Tibial artery (tissue), 4 donors: ENCODE measurements around the gene SLC29A3.

Source experiments
- DNase-seq, 2 donors: peaks; one replicate each; pipeline ENCODE4 v3.0.0-alpha.2; 2019
- H3K27ac ChIP-seq, 2 donors: fragments of 200-600 bp; sonication (generic) in 1 of 2; 1 replicate in 1 of 2; 2 replicates in 1 of 2; pipeline ENCODE4 v1.5.1; 2018 to 2019; ENCODE audit warnings: mild to moderate bottlenecking in 1 of 2
- H3K27me3 ChIP-seq, 2 donors: fragments of 200-600 bp; sonication (generic) in 1 of 2; one replicate each; pipeline versions ENCODE4 v1.5.1 to v1.6.0; 2016 to 2019
- H3K36me3 ChIP-seq, 3 donors: fragments of 200-600 bp; sonication (generic) in 2 of 3; one replicate each; pipeline ENCODE4 v1.5.1; 2016 to 2019; ENCODE audit warnings: mild to moderate bottlenecking in 2 of 3
- H3K4me1 ChIP-seq, 4 donors: fragments of 200-600 bp; sonication (generic) in 2 of 4; 1 replicate in 3 of 4; 2 replicates in 1 of 4; pipeline ENCODE4 v1.5.1; 2016 to 2019
- H3K4me3 ChIP-seq, 2 donors: fragments of 200-600 bp; sonication (generic) in 1 of 2; 1 replicate in 1 of 2; 2 replicates in 1 of 2; pipeline ENCODE4 v1.5.1; 2018 to 2019; ENCODE audit warnings: mild to moderate bottlenecking in 2 of 2
- H3K9me3 ChIP-seq, 3 donors: fragments of 200-600 bp; sonication (generic) in 1 of 3; one replicate each; pipeline ENCODE4 v1.5.1; 2016 to 2019
- intact Hi-C: fragments of 100-400 bp; cut with DNase I; formaldehyde crosslinking; loops from one replicate; pipeline ENCODE4 v1.15.0; 2023; ENCODE audit warnings: low total_unique reads
- TF ChIP-seq, protein P1 (sequence below), 2 experiments: fragments of 200-600 bp in 1 of 2; fragments of 450-650 bp in 1 of 2; IDR thresholded peaks; one replicate each; pipeline ENCODE4 v1.5.1; 2017 to 2019; ENCODE audit warnings: antibody characterized with exemption in 2 of 2, mild to moderate bottlenecking in 1 of 2, moderate library complexity in 1 of 2

Gene SLC29A3

DNA sequence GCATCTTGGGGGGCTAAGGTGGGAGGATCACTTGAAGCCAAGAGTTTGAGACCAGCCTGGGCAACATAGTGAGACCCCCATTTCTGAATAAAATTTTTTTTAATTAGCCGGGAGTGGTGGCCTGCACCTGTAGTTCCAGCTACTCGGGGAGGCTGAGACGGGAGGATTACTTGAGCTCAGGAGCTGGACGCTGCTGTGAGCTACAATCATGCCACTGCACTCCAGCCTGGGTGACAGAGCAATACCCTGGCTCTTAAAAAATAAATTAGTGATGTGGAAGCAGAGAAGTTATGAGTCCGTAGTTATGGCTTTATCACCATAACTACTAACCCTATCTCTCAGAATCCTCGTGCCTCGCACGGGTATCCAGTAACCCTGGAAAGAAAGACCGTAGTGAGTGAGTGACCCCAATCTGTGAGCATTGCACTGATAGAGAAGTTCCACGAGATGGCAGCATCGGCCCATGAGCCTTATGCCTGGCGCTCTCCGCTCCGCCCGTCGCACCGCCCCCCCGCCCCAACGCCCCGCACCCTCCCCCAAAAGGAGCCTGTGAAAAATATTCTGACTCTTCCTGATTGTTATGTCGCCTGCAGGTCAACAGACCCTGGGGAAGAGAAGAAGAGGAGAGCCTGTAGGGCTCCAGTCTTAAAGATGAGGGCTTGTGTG lies 4.9 kb upstream of the SLC29A3 start:
- no peak overlapping the region for H3K27ac ChIP-seq
- H3K36me3 ChIP-seq, result no peaks in the 10 kb centered on the region
- peaks cover 0 to 22% (median 10%) of the 10 kb centered on the region in 4 donors for H3K4me1 ChIP-seq
- TF ChIP-seq, protein P1, sequence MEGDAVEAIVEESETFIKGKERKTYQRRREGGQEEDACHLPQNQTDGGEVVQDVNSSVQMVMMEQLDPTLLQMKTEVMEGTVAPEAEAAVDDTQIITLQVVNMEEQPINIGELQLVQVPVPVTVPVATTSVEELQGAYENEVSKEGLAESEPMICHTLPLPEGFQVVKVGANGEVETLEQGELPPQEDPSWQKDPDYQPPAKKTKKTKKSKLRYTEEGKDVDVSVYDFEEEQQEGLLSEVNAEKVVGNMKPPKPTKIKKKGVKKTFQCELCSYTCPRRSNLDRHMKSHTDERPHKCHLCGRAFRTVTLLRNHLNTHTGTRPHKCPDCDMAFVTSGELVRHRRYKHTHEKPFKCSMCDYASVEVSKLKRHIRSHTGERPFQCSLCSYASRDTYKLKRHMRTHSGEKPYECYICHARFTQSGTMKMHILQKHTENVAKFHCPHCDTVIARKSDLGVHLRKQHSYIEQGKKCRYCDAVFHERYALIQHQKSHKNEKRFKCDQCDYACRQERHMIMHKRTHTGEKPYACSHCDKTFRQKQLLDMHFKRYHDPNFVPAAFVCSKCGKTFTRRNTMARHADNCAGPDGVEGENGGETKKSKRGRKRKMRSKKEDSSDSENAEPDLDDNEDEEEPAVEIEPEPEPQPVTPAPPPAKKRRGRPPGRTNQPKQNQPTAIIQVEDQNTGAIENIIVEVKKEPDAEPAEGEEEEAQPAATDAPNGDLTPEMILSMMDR (IDR thresholded peaks at IDR 0.05), result peak; percentile 74 to 95
- H3K27me3 ChIP-seq, result peaks cover 0 to 3% of the 10 kb centered on the region in 2 donors
- H3K4me3 ChIP-seq, result peak overlapping the region in 1 of 2 donors; percentile 20
- H3K9me3 ChIP-seq, result no peaks in the 10 kb centered on the region
- no peak for DNase-seq
- intact Hi-C loops, result loop anchor here (5.0 to 10.0 kb wide), 2 partner anchors 381 to 578 kb away; no protein-coding TSS in a partner anchor

DNA sequence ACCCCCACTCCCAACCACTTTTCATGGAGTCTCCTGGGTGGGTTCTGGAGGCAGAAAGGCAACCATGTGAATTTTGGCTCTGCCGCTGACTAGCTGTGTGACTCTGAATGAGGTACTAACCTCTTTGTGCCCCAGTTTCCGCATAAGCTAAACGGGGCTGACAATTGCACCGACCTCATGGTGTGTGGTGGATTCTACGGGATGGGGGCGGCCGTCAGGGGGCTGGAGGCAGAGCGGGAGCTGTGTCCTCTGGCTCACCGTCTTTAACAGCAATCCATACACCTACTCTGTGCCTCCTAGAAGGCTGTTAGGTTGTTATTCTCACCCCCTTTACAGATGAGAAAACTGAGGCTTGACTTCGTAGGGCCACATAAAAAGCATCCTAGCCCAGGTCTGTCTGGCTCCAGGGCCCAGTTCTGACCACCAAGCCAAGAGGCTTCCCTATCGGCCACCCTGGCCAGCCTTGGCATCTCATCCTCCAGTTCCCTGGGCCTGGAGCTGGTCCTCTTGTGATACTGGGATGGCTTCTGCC lies 4.3 kb upstream of the SLC29A3 start:
- peaks cover 0 to 24% (median 12%) of the 10 kb centered on the region in 4 donors for H3K4me1 ChIP-seq
- TF ChIP-seq, protein P1 (IDR thresholded peaks at IDR 0.05), result no peak
- intact Hi-C loops, result loop anchor here (5.0 to 10.0 kb wide), 4 partner anchors 258 to 578 kb away; no protein-coding TSS in a partner anchor
- H3K27ac ChIP-seq, result no peak overlapping the region
- DNase-seq, result no peak
- no peaks in the 10 kb centered on the region for H3K9me3 ChIP-seq
- H3K4me3 ChIP-seq, result peak overlapping the region in 1 of 2 donors; percentile 20
- H3K27me3 ChIP-seq, result no peaks in the 10 kb centered on the region
- H3K36me3 ChIP-seq, result no peaks in the 10 kb centered on the region

DNA sequence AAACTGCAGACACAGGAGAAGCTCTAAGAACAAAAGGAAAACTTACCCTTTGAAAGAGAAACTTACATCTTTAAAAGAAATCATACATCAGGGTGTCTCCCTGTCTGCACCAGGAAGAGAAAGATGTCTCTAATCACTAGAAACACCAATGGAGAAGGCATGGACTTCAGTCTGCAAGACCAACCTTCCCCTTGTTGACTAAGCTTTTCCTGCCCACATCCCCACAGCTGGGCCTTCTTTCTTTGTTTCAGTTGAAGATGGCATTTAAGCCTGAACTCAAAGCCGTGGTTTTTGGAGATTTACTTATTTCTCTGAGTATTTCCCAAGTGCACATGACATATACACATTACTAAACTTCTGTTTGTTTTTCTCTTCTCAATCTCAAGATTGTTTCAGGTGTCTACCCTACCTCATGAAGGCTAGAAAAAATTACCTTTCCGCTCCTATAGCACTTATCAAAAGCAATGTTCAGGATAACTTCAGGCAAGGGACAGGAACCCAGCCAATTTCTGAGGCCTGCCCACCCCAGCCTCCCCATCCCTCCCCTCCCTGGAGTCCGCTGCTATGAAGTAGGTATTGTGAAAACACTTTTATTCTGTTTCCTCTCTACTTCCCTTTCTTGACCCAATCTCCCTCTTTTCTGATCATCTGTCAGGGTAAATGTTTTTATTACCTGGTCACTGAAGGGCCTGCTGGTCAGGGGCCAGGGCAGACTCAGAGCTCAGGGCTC lies 2.8 kb upstream of the SLC29A3 start:
- Histone ChIP-seq H3K9me3 (no peaks in the 10 kb centered on the region), H3K27me3 (no peaks in the 10 kb centered on the region), H3K4me1 (peaks cover 0 to 34% (median 17%) of the 10 kb centered on the region in 4 donors), H3K27ac (no peak overlapping the region), H3K36me3 (no peaks in the 10 kb centered on the region), H3K4me3 (no peak overlapping the region)
- intact Hi-C loops, result loop anchor here (5.0 to 10.0 kb wide), 3 partner anchors 256 to 496 kb away; no protein-coding TSS in a partner anchor
- DNase-seq, result no peak
- TF ChIP-seq, protein P1 (IDR thresholded peaks at IDR 0.05), result no peak

DNA sequence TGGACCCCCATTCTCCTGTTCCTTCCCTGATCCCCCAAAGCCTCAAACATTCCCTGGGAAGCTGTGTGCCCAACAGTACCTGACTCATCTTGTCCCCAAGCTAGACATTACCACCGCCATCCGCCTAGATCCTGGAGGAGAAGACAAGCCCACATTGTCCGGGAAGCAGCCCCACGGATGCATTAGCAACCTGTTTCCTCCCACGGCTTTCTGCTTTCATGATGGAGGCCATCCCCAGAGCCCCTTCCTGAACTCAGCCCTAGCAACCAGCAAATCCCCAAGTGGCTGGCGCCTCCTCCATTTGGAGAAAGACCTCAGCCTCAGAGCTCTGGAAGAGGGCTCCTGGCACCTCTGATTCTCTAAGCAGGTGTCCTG lies 2.3 kb upstream of the SLC29A3 start:
- no peak overlapping the region for H3K4me3 ChIP-seq
- no peaks in the 10 kb centered on the region for H3K27me3 ChIP-seq
- H3K27ac ChIP-seq, result no peak overlapping the region
- intact Hi-C loops, result loop anchor here (5.0 to 10.0 kb wide), 3 partner anchors 256 to 496 kb away; no protein-coding TSS in a partner anchor
- no peaks in the 10 kb centered on the region for H3K9me3 ChIP-seq
- TF ChIP-seq, protein P1 (IDR thresholded peaks at IDR 0.05), result no peak
- no peak for DNase-seq
- peaks cover 0 to 34% (median 17%) of the 10 kb centered on the region in 4 donors for H3K4me1 ChIP-seq
- no peaks in the 10 kb centered on the region for H3K36me3 ChIP-seq

DNA sequence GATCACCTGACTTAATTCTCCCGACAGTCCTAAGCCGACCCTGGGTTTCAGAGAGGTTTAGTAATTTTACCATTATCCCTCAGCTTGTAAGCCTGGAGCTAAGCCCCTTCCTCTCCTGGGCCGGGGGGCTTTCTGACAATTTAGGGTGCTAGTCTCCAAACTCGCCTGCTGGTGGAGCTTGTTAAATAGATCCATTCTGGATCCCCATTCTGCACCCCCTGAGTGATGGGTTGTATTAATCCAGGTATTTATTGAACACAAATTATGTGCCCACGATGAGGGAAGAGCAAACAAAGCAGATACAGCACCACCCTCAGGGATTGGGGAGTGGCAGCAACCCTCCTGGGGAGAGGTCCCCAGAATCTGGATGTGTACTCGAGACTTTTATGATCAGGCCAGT lies 1.3 kb upstream of the SLC29A3 start:
- Histone ChIP-seq H3K4me3 (no peak overlapping the region), H3K9me3 (no peaks in the 10 kb centered on the region), H3K4me1 (peaks cover 0 to 32% (median 17%) of the 10 kb centered on the region in 4 donors), H3K27ac (no peak overlapping the region), H3K36me3 (peaks cover 0 to 3% (median 0%) of the 10 kb centered on the region in 3 donors), H3K27me3 (no peaks in the 10 kb centered on the region)
- no peak for DNase-seq
- TF ChIP-seq, protein P1 (IDR thresholded peaks at IDR 0.05), result no peak
- intact Hi-C loops, result loop anchor here (5.0 to 10.0 kb wide), 3 partner anchors 255 to 495 kb away; no protein-coding TSS in a partner anchor
